Measurements from ENCODE around the gene GNMT. TPM values are rescaled to one million over a fixed set of nuclear protein-coding genes. Genes with fewer than 3 reads are reported as not detected.

The GNMT gene
- total RNA-seq, 1 donor from 2014 or later = 1.5 TPM

DNA sequence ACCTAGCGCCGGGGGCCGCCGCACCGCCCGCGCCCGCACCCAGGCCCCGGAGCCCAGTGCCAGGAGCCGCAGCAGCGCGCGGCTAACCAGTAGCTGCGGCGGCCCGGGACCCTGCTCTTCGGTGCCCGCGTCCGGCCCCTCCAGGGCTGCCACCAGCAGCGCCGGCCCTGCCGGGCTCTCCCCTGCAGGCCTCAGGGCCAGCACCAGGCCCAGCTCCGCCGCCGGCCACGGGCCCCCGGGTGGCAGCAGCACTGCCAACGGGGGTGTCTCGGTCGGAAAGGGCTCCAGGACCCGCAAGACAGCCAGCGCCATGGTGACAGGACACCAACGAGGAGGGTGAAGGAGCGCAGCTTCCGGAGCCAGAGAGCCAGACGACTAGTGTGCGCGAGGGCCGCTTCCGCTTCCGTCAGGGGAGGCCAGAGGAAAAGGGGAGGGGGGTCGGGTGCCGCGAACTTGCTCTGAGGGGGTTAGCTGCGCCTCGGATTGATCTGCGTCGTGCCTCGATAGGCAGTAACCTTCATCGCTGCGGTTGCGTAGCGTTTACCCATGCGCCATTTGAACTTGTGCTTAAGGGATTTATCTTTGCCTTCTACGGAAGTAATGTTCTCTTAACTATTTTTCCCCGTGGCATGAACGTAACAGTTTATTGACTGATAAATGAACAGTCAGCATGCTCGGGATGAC is 18.4 kb downstream of the GNMT start, which contains the start of gene PEX6:
Gene PEX6, minus strand, starts transcription at position 343 of the 684 bp plus-strand sequence. Its CDS starts 31 bp downstream, at position 312.
- H3K27ac Mint-ChIP-seq (ENCODE audit: unreplicated experiment) = peak within 1 kb of the TSS; percentile 78
- TF ChIP-seq, protein P1, sequence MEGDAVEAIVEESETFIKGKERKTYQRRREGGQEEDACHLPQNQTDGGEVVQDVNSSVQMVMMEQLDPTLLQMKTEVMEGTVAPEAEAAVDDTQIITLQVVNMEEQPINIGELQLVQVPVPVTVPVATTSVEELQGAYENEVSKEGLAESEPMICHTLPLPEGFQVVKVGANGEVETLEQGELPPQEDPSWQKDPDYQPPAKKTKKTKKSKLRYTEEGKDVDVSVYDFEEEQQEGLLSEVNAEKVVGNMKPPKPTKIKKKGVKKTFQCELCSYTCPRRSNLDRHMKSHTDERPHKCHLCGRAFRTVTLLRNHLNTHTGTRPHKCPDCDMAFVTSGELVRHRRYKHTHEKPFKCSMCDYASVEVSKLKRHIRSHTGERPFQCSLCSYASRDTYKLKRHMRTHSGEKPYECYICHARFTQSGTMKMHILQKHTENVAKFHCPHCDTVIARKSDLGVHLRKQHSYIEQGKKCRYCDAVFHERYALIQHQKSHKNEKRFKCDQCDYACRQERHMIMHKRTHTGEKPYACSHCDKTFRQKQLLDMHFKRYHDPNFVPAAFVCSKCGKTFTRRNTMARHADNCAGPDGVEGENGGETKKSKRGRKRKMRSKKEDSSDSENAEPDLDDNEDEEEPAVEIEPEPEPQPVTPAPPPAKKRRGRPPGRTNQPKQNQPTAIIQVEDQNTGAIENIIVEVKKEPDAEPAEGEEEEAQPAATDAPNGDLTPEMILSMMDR (conservative IDR thresholded peaks at IDR 0.05) = no peak
- H3K4me3 Mint-ChIP-seq = peak within 1 kb of the TSS; percentile 89
- no peaks in the 10 kb centered on the region for H3K27me3 Mint-ChIP-seq (ENCODE audit: low read depth)
- peak; percentile 86 for DNase-seq (ENCODE audit: low read depth, low spot score)
- peaks cover 29% of the 10 kb centered on the region for H3K4me1 Mint-ChIP-seq
- H3K36me3 Mint-ChIP-seq (ENCODE audit: low read depth) = peaks cover under 1% of the 10 kb centered on the region
- H3K9me3 Mint-ChIP-seq = no peaks in the 10 kb centered on the region

DNA sequence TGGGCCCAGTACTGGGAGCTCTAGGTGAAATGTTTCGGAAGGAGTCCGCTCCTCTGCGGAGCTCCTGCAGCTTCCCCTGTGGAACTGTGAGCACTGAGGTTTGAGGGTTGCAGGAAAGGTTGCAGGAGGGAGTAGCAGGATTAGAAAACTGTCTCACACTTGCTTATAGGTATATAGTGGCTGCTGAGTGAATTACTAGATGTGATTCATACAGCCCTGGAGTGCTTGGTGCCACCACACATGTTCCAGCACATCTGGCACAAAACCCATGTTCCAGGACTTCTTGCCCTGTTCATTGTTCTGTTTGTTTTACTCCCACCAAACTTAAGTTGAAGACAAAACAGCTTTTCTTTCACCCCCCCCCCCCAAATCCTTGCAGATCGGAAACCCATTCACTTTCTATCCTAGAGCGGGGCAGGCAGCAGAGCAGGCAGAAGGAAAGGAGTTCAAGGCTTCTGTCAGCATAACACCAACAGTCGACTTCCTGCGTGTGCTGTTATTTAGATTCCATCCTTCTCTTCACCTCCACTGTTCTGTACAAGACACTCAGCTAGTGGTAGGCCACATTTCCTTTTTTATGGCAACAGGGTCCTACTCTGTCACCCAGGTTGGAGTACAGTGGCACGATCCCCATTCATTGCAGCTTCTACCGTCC is 19.1 kb downstream of the GNMT start:
- Mint-ChIP-seq H3K27ac (ENCODE audit: unreplicated experiment) (peak overlapping the region; percentile 78), H3K36me3 (ENCODE audit: low read depth) (no peaks in the 10 kb centered on the region), H3K4me3 (peak overlapping the region; percentile 88), H3K27me3 (ENCODE audit: low read depth) (no peaks in the 10 kb centered on the region), H3K4me1 (peaks cover 34% of the 10 kb centered on the region), H3K9me3 (no peaks in the 10 kb centered on the region)
- peak; percentile 8 for DNase-seq (ENCODE audit: low read depth, low spot score)
- TF ChIP-seq, protein P1 (conservative IDR thresholded peaks at IDR 0.05) = no peak

DNA sequence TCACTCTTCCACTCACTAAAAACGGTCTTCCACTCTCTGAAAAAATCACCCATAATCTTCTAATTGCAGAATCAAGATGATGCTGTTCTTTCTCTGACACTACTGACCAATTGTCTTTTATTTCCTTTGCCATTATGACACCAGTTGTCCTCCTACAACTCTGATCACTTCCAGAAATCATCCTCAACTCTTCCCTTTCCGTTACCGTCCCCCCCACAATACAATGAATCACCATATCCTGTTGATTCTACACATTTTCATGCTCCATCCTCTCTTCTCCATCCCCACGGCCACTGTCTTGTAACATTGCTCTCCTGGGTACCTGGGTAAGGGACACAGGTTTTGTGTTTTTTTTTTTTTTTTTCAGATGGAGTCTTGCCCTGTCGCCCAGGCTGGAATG is 21.3 kb downstream of the GNMT start:
- no peak for DNase-seq (ENCODE audit: low read depth, low spot score)
- peak overlapping the region; percentile 75 for H3K4me3 Mint-ChIP-seq
- H3K27me3 Mint-ChIP-seq (ENCODE audit: low read depth) = no peaks in the 10 kb centered on the region
- H3K36me3 Mint-ChIP-seq (ENCODE audit: low read depth) = no peaks in the 10 kb centered on the region
- H3K4me1 Mint-ChIP-seq = peaks cover 49% of the 10 kb centered on the region
- H3K27ac Mint-ChIP-seq (ENCODE audit: unreplicated experiment) = no peak overlapping the region
- H3K9me3 Mint-ChIP-seq = no peaks in the 10 kb centered on the region
- TF ChIP-seq, protein P1 (conservative IDR thresholded peaks at IDR 0.05) = no peak

DNA sequence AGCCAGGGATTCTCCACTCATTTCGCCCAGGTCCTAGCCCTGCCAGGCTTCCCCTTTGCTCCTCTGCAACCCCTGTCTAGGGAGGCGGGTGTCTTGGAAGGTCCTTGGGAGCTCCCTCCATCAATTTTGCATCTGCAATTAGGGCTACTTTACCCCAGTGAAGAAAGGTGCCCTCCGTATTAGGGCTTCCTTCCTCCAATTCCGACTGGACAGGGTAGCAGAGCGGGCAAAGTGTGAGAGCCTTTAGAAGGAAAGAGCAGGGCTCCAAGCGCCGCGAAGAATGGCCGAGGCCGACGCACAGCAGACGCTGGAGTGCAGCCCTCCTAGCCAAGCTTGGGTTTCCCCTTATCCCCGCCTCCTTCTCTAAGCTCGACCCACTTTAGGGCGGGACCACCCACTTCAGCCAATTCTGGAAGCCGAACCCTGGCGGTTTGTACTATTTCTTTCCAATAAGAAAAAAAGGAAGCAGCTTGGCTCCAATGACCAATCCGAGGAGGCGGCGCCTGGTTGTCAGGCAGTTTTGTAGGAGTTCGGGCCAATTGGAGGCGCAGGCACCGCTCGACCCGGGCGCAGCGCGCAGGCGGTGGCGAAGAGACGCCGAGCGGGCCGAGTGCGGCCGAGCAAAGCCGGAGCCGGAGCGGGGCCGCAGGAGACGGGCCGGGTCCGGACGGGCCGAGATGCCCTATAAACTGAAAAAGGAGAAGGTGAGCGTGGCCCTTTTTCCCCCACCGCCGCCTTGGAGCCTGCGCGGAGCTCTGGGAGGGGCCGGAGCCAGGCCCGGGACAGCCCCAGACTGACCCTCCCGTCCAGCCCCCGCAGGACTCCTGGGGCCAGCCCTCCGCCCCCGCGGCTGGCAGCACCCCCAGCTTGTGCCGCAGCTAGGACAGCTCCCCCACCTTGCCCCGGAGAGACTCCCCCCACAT is 23.7 kb downstream of the GNMT start, which contains the start of gene PPP2R5D:
Gene PPP2R5D, plus strand, starts transcription at position 570 of the 923 bp plus-strand sequence. Its CDS starts 108 bp downstream, at position 678.
- H3K36me3 Mint-ChIP-seq (ENCODE audit: low read depth) = no peaks in the 10 kb centered on the region
- peak; percentile 92 for DNase-seq (ENCODE audit: low read depth, low spot score)
- H3K4me1 Mint-ChIP-seq = peaks cover 52% of the 10 kb centered on the region
- peak within 1 kb of the TSS; percentile 91 for H3K4me3 Mint-ChIP-seq
- peak within 1 kb of the TSS; percentile 94 for H3K27ac Mint-ChIP-seq (ENCODE audit: unreplicated experiment)
- no peaks in the 10 kb centered on the region for H3K9me3 Mint-ChIP-seq
- H3K27me3 Mint-ChIP-seq (ENCODE audit: low read depth) = no peaks in the 10 kb centered on the region
- TF ChIP-seq, protein P1 (conservative IDR thresholded peaks at IDR 0.05) = no peak

DNA sequence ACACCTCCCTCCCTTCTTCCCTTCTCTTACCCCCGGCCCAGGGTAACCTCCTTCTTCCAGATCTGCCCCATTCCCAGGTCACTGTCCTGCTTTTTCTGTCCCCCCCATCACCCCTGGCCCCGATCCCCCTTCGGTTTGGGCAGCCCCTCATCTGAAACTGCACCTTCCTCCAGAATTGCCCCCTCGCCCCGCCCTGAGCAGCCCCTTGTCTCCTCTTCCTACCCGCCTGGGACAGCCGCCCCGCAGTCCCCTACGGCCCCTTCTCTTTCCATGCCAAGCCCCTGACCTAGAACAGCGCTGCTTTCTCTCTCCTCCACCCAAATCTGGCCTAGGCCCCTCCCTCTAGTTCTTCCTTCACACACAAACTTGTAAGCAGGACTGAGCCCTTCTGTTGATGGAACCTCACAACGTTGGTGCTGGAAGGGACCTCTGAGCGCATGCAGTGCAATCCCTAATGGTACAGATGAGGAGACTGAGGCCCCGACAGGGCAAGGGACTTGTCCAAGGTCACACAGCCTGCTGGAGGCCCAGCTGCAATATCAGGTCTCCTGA is 24.4 kb downstream of the GNMT start:
- Mint-ChIP-seq H3K4me1 (peaks cover 45% of the 10 kb centered on the region), H3K27ac (ENCODE audit: unreplicated experiment) (peak overlapping the region; percentile 86), H3K9me3 (no peaks in the 10 kb centered on the region), H3K27me3 (ENCODE audit: low read depth) (no peaks in the 10 kb centered on the region), H3K4me3 (peak overlapping the region; percentile 91), H3K36me3 (ENCODE audit: low read depth) (no peaks in the 10 kb centered on the region)
- TF ChIP-seq, protein P1 (conservative IDR thresholded peaks at IDR 0.05) = no peak
- peak; percentile 12 for DNase-seq (ENCODE audit: low read depth, low spot score)
